ENCODE results near the gene TOX3. TPM values are rescaled to one million over a fixed set of nuclear protein-coding genes. Genes with fewer than 3 reads are reported as not detected.

TOX3 gene
- total and polyA plus RNA-seq, 2 donors (not counting 3 experiments of a cell fraction or from before 2014, with no cell fraction given) = not detected

GRCh38 chr16:52439171-52439701 lies 107.7 kb downstream of the TOX3 start:
- no peak overlapping the region for H3K9ac ChIP-seq (replicated peaks; ENCODE audit: extremely low read depth, insufficient read depth, low read length)
- no peaks in the 10 kb centered on the region for H4K20me1 ChIP-seq (replicated peaks; ENCODE audit: control insufficient read depth, extremely low read depth, insufficient read depth, low read length)
- H3K79me2 ChIP-seq (ENCODE audit: control insufficient read depth, insufficient read depth, low read length) = no peaks in the 10 kb centered on the region
- H2AFZ ChIP-seq (ENCODE audit: low read depth, low read length) = no peak overlapping the region
- no peak overlapping the region for H3K27ac ChIP-seq (ENCODE audit: insufficient read depth, low read depth, low read length)
- no peak overlapping the region for H3K4me2 ChIP-seq (ENCODE audit: insufficient read depth, low read length)
- TF ChIP-seq POLR2AphosphoS5 (IDR thresholded peaks at IDR 0.05; ENCODE audit: insufficient read depth, low read depth, low read length) (no peak), MAX (IDR thresholded peaks at IDR 0.05; ENCODE audit: insufficient read depth, insufficient read length) (no peak), EZH2 (IDR thresholded peaks at IDR 0.05; ENCODE audit: borderline replicate concordance, low read depth, low read length, severe bottlenecking) (no peak), CTCF (IDR thresholded peaks at IDR 0.05; ENCODE audit: extremely low read depth in 1 of 2, insufficient read depth in 1 of 2, low read depth in 1 of 2, low read length in 2 of 2) (no peak), GATA2 (IDR thresholded peaks at IDR 0.05; ENCODE audit: insufficient read depth, insufficient read length, low read depth, low read length) (no peak), MYC (IDR thresholded peaks at IDR 0.05; ENCODE audit: low read depth, low read length) (no peak), POLR2A (IDR thresholded peaks at IDR 0.05; ENCODE audit: low read depth, low read length) (no peak), FOS (IDR thresholded peaks at IDR 0.05; ENCODE audit: borderline replicate concordance, insufficient read depth, low read length) (no peak), JUN (IDR thresholded peaks at IDR 0.05; ENCODE audit: borderline replicate concordance, insufficient read depth, insufficient read length, low read depth) (no peak)
- no peaks in the 10 kb centered on the region for H3K4me1 ChIP-seq (ENCODE audit: control insufficient read depth, extremely low read depth, insufficient read depth, low read length)
- no peaks in the 10 kb centered on the region for H3K36me3 ChIP-seq (ENCODE audit: control insufficient read depth in 2 of 2, extremely low read depth in 1 of 2, insufficient read depth in 2 of 2, low read length in 2 of 2)
- DNase-seq (ENCODE audit: low read depth, low spot score) = no peak
- POLR2A ChIA-PET = no interaction called here
- H3K4me3 ChIP-seq (replicated peaks in 1 of 3; ENCODE audit: insufficient read depth in 1 of 3, low read depth in 1 of 3, low read length in 3 of 3) = no peak overlapping the region
- H3K9me1 ChIP-seq (replicated peaks; ENCODE audit: control insufficient read depth, extremely low read depth, insufficient read depth, low read length) = no peaks in the 10 kb centered on the region
- H3K9me3 ChIP-seq (replicated peaks; ENCODE audit: control insufficient read depth, insufficient read depth, low read length) = peaks cover 3% of the 10 kb centered on the region
- no peak for FAIRE-seq
- dilution Hi-C loops (cut with MboI; ENCODE audit: extremely low pct_ligation_motif_present, low sequenced_read_pairs) = no loop called here
- no peaks in the 10 kb centered on the region for H3K27me3 ChIP-seq (ENCODE audit: control insufficient read depth in 2 of 2, insufficient read depth in 2 of 2, low read length in 2 of 2)
- BruUV-seq (replicated peaks) = no TSS peak
- intact Hi-C loops (cut with micrococcal nuclease) = no loop called here
- CTCF ChIA-PET = no interaction called here
